GM23338 (cell line): Measurements from ENCODE around the gene CDR2. TPM values are rescaled to one million over a fixed set of nuclear protein-coding genes. Genes with fewer than 3 reads are reported as not detected.

Source experiments
- ATAC-seq: fragments of 200-7000 bp; cut with Tn5 transposase; 3 replicates; pipeline ENCODE4 v1.9.1; 2020
- DNase-seq: peaks from one replicate; pipeline ENCODE4 v3.0.0-alpha.2; 2015; ENCODE audit warnings: low spot score
- H2AFZ ChIP-seq: fragments of 200-600 bp; sonication (generic); 2 replicates; pipeline ENCODE4 v1.8.0; 2016; ENCODE audit warnings: antibody characterized with exemption, mild to moderate bottlenecking, moderate library complexity
- H3F3A ChIP-seq: fragments of 200-600 bp; sonication (generic); replicated peaks from 2 replicates; pipeline ENCODE4 v1.8.0; 2017; ENCODE audit warnings: antibody characterized with exemption, mixed run types, low read depth
- H3K27ac ChIP-seq: fragments of 200-600 bp; sonication (generic); 2 replicates; pipeline ENCODE4 v1.6.1; 2016; ENCODE audit warnings: low read depth
- H3K27me3 ChIP-seq: fragments of 200-600 bp; sonication (generic); 2 replicates; pipeline ENCODE4 v1.8.0; 2016; ENCODE audit warnings: mild to moderate bottlenecking, mixed run types, moderate library complexity; ENCODE audit not compliant: insufficient read depth
- H3K36me3 ChIP-seq: fragments of 200-600 bp; sonication (generic); 2 replicates; pipeline ENCODE4 v1.8.0; 2016; ENCODE audit warnings: mild to moderate bottlenecking; ENCODE audit not compliant: insufficient read depth
- H3K4me1 ChIP-seq: fragments of 200-600 bp; sonication (generic); 2 replicates; pipeline ENCODE4 v1.8.0; 2016; ENCODE audit warnings: mild to moderate bottlenecking, moderate library complexity; ENCODE audit not compliant: insufficient read depth
- H3K4me2 ChIP-seq: fragments of 200-600 bp; sonication (generic); 2 replicates; pipeline ENCODE4 v1.7.1; 2017; ENCODE audit warnings: mixed run types
- H3K4me3 ChIP-seq: fragments of 200-600 bp; sonication (generic); 2 replicates; pipeline ENCODE4 v1.6.1; 2016; ENCODE audit warnings: mixed run types
- H3K79me2 ChIP-seq: fragments of 200-600 bp; sonication (generic); replicated peaks from 2 replicates; pipeline ENCODE4 v1.8.0; 2017; ENCODE audit warnings: mild to moderate bottlenecking; ENCODE audit not compliant: insufficient read depth
- H3K9me2 ChIP-seq: fragments of 200-600 bp; sonication (generic); 2 replicates; pipeline ENCODE4 v1.8.0; 2017; ENCODE audit not compliant: insufficient read depth
- H4K20me1 ChIP-seq: fragments of 200-600 bp; sonication (generic); replicated peaks from 2 replicates; pipeline ENCODE4 v1.8.0; 2017; ENCODE audit warnings: mild to moderate bottlenecking; ENCODE audit not compliant: insufficient read depth
- H3K27ac Mint-ChIP-seq: 2 replicates; pipeline ENCODE4 v1.8.0; 2020; ENCODE audit warnings: inconsistent platforms, mild to moderate bottlenecking, moderate library complexity, mixed read lengths
- H3K27me3 Mint-ChIP-seq: 3 replicates; pipeline ENCODE4 v1.8.0; 2022; ENCODE audit warnings: low read depth, mild to moderate bottlenecking, moderate library complexity, mixed read lengths, inconsistent platforms; ENCODE audit not compliant: insufficient read depth, poor library complexity
- H3K36me3 Mint-ChIP-seq: 3 replicates; pipeline ENCODE4 v1.8.0; 2021; ENCODE audit warnings: low read depth, mild to moderate bottlenecking, inconsistent platforms, moderate library complexity, mixed read lengths
- H3K4me1 Mint-ChIP-seq: 3 replicates; pipeline ENCODE4 v1.8.0; 2020; ENCODE audit warnings: mild to moderate bottlenecking, inconsistent platforms, mixed read lengths
- H3K4me3 Mint-ChIP-seq: 3 replicates; pipeline ENCODE4 v1.8.0; 2021; ENCODE audit warnings: moderate library complexity, mild to moderate bottlenecking, inconsistent platforms, mixed read lengths
- H3K9me3 Mint-ChIP-seq: 3 replicates; pipeline ENCODE4 v1.8.0; 2020; ENCODE audit warnings: moderate library complexity, mild to moderate bottlenecking, inconsistent platforms, mixed read lengths
- CREB1 ChIP-seq: fragments of 250-450 bp; sonication (Bioruptor Pico); IDR thresholded peaks from 2 replicates; pipeline ENCODE4 v1.5.0; 2020; ENCODE audit warnings: low read depth, mild to moderate bottlenecking, moderate library complexity
- EZH2 ChIP-seq: fragments of 200-600 bp; sonication (generic); IDR thresholded peaks from one replicate; pipeline ENCODE4 v1.8.0; 2017; ENCODE audit warnings: antibody characterized with exemption, mild to moderate bottlenecking, low read depth; ENCODE audit not compliant: unreplicated experiment
- EZH2phosphoT487 ChIP-seq: fragments of 200-600 bp; sonication (generic); IDR thresholded peaks from one replicate; pipeline ENCODE4 v1.8.1; 2018; ENCODE audit warnings: antibody characterized with exemption; ENCODE audit not compliant: unreplicated experiment
- JUNB ChIP-seq: IDR thresholded peaks from one replicate; pipeline ENCODE4 v1.6.1; 2016; ENCODE audit warnings: antibody characterized with exemption; ENCODE audit not compliant: unreplicated experiment
- NANOG ChIP-seq: IDR thresholded peaks from 2 replicates; pipeline ENCODE4 v1.6.1; 2016; ENCODE audit warnings: antibody characterized with exemption, borderline replicate concordance
- POLR2AphosphoS5 ChIP-seq: IDR thresholded peaks from 2 replicates; pipeline ENCODE4 v1.6.1; 2016; ENCODE audit warnings: antibody characterized with exemption, low read depth
- STAT1 ChIP-seq: IDR thresholded peaks from one replicate; pipeline ENCODE4 v1.6.1; 2016; ENCODE audit warnings: antibody characterized with exemption; ENCODE audit not compliant: unreplicated experiment
- ZNF114 ChIP-seq: fragments of 250-450 bp; sonication (Bioruptor Pico); IDR thresholded peaks from 2 replicates; pipeline ENCODE4 v1.5.0; 2020; ENCODE audit warnings: mild to moderate bottlenecking, moderate library complexity
- ZNF331 ChIP-seq: fragments of 250-450 bp; sonication (Bioruptor Pico); IDR thresholded peaks from 2 replicates; pipeline ENCODE4 v1.5.0; 2020; ENCODE audit warnings: low read depth, mild to moderate bottlenecking, moderate library complexity
- polyA plus RNA-seq: library from polyadenylated mRNA; unstranded; fragments of >200 nt; fragmentation: Nextera tagmentation; extraction: Ambion mirVana; gene quantifications from 2 replicates; pipeline ENCODE4 v1.2.1, GENCODE V29; 2016
- total RNA-seq: library from RNA; depleted of rRNA; stranded (reverse); fragments of >200 nt; shearing (Covaris generic); gene quantifications from 2 replicates; pipeline ENCODE4 v1.2.3, GENCODE V29; 2014
- TF ChIP-seq, protein P1 (sequence below), 2 experiments: fragments of 200-600 bp in 1 of 2; sonication (generic) in 1 of 2; conservative IDR thresholded peaks; 2 replicates each; pipeline versions ENCODE4 v1.5.1 to v1.6.1; 2016 to 2017; ENCODE audit warnings: antibody characterized with exemption in 2 of 2, low read depth in 2 of 2, mild to moderate bottlenecking in 2 of 2, moderate library complexity in 1 of 2
- TF ChIP-seq, protein P2 (sequence below): IDR thresholded peaks from one replicate; pipeline ENCODE4 v1.6.1; 2018; ENCODE audit warnings: antibody characterized with exemption; ENCODE audit not compliant: unreplicated experiment
- TF ChIP-seq, protein P3 (sequence below): fragments of 250-450 bp; sonication (Bioruptor Pico); IDR thresholded peaks from 2 replicates; pipeline ENCODE4 v1.5.0; 2020; ENCODE audit warnings: mild to moderate bottlenecking, moderate library complexity
- TF ChIP-seq, protein P4 (sequence below): IDR thresholded peaks from 2 replicates; pipeline ENCODE4 v1.6.1; 2016; ENCODE audit warnings: antibody characterized with exemption

The CDR2 gene
- total and polyA plus RNA-seq, 2 experiments from 2014 or later, result 17.7 to 39.3 TPM

DNA sequence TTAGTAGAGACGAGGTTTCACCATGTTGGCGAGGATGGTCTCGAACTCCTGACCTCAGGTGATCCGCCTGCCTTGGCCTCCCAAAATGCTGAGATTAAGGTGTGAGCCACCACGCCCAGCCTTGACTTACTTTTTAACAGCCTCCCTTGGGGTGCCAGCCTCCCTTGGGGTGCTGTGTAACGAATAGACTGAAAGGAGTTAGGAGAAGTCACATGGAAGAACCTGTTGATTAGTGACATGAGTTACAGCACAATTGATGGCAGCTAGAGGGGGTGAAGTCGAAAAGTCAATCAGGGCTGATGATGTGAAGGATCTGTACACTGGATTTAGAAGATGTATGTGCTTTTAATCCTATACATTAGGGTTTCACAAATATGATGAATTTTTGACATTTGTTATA lies 39.4 kb upstream of the CDR2 start:
- Histone ChIP-seq H3K79me2 (no peaks in the 10 kb centered on the region), H2AFZ (no peak overlapping the region), H3K27ac (no peak overlapping the region), H3K36me3 (no peaks in the 10 kb centered on the region), H3K27me3 (no peaks in the 10 kb centered on the region), H3K4me1 (no peaks in the 10 kb centered on the region), H3F3A (no peaks in the 10 kb centered on the region), H3K4me2 (no peak overlapping the region), H3K9me2 (no peaks in the 10 kb centered on the region), H4K20me1 (no peaks in the 10 kb centered on the region; the same call in 1 of the 2 replicates), H3K4me3 (no peak overlapping the region)
- no peak overlapping the region for H3K4me3 Mint-ChIP-seq
- H3K9me3 Mint-ChIP-seq, result no peaks in the 10 kb centered on the region
- no peak overlapping the region for H3K27ac Mint-ChIP-seq
- DNase-seq, result no peak
- TF ChIP-seq EZH2 (no peak), CREB1 (CRISPR knock-in tag) (no peak), POLR2AphosphoS5 (no peak), NANOG (no peak), ZNF331 (CRISPR knock-in tag) (no peak), EZH2phosphoT487 (no peak), ZNF114 (CRISPR knock-in tag) (no peak), JUNB (no peak), STAT1 (no peak)
- TF ChIP-seq, protein P1, sequence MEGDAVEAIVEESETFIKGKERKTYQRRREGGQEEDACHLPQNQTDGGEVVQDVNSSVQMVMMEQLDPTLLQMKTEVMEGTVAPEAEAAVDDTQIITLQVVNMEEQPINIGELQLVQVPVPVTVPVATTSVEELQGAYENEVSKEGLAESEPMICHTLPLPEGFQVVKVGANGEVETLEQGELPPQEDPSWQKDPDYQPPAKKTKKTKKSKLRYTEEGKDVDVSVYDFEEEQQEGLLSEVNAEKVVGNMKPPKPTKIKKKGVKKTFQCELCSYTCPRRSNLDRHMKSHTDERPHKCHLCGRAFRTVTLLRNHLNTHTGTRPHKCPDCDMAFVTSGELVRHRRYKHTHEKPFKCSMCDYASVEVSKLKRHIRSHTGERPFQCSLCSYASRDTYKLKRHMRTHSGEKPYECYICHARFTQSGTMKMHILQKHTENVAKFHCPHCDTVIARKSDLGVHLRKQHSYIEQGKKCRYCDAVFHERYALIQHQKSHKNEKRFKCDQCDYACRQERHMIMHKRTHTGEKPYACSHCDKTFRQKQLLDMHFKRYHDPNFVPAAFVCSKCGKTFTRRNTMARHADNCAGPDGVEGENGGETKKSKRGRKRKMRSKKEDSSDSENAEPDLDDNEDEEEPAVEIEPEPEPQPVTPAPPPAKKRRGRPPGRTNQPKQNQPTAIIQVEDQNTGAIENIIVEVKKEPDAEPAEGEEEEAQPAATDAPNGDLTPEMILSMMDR (conservative IDR thresholded peaks at IDR 0.05; ENCODE audit: low read depth in 2 of 2), result no peak
- TF ChIP-seq, protein P2, sequence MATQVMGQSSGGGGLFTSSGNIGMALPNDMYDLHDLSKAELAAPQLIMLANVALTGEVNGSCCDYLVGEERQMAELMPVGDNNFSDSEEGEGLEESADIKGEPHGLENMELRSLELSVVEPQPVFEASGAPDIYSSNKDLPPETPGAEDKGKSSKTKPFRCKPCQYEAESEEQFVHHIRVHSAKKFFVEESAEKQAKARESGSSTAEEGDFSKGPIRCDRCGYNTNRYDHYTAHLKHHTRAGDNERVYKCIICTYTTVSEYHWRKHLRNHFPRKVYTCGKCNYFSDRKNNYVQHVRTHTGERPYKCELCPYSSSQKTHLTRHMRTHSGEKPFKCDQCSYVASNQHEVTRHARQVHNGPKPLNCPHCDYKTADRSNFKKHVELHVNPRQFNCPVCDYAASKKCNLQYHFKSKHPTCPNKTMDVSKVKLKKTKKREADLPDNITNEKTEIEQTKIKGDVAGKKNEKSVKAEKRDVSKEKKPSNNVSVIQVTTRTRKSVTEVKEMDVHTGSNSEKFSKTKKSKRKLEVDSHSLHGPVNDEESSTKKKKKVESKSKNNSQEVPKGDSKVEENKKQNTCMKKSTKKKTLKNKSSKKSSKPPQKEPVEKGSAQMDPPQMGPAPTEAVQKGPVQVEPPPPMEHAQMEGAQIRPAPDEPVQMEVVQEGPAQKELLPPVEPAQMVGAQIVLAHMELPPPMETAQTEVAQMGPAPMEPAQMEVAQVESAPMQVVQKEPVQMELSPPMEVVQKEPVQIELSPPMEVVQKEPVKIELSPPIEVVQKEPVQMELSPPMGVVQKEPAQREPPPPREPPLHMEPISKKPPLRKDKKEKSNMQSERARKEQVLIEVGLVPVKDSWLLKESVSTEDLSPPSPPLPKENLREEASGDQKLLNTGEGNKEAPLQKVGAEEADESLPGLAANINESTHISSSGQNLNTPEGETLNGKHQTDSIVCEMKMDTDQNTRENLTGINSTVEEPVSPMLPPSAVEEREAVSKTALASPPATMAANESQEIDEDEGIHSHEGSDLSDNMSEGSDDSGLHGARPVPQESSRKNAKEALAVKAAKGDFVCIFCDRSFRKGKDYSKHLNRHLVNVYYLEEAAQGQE, result no peak
- TF ChIP-seq, protein P3, sequence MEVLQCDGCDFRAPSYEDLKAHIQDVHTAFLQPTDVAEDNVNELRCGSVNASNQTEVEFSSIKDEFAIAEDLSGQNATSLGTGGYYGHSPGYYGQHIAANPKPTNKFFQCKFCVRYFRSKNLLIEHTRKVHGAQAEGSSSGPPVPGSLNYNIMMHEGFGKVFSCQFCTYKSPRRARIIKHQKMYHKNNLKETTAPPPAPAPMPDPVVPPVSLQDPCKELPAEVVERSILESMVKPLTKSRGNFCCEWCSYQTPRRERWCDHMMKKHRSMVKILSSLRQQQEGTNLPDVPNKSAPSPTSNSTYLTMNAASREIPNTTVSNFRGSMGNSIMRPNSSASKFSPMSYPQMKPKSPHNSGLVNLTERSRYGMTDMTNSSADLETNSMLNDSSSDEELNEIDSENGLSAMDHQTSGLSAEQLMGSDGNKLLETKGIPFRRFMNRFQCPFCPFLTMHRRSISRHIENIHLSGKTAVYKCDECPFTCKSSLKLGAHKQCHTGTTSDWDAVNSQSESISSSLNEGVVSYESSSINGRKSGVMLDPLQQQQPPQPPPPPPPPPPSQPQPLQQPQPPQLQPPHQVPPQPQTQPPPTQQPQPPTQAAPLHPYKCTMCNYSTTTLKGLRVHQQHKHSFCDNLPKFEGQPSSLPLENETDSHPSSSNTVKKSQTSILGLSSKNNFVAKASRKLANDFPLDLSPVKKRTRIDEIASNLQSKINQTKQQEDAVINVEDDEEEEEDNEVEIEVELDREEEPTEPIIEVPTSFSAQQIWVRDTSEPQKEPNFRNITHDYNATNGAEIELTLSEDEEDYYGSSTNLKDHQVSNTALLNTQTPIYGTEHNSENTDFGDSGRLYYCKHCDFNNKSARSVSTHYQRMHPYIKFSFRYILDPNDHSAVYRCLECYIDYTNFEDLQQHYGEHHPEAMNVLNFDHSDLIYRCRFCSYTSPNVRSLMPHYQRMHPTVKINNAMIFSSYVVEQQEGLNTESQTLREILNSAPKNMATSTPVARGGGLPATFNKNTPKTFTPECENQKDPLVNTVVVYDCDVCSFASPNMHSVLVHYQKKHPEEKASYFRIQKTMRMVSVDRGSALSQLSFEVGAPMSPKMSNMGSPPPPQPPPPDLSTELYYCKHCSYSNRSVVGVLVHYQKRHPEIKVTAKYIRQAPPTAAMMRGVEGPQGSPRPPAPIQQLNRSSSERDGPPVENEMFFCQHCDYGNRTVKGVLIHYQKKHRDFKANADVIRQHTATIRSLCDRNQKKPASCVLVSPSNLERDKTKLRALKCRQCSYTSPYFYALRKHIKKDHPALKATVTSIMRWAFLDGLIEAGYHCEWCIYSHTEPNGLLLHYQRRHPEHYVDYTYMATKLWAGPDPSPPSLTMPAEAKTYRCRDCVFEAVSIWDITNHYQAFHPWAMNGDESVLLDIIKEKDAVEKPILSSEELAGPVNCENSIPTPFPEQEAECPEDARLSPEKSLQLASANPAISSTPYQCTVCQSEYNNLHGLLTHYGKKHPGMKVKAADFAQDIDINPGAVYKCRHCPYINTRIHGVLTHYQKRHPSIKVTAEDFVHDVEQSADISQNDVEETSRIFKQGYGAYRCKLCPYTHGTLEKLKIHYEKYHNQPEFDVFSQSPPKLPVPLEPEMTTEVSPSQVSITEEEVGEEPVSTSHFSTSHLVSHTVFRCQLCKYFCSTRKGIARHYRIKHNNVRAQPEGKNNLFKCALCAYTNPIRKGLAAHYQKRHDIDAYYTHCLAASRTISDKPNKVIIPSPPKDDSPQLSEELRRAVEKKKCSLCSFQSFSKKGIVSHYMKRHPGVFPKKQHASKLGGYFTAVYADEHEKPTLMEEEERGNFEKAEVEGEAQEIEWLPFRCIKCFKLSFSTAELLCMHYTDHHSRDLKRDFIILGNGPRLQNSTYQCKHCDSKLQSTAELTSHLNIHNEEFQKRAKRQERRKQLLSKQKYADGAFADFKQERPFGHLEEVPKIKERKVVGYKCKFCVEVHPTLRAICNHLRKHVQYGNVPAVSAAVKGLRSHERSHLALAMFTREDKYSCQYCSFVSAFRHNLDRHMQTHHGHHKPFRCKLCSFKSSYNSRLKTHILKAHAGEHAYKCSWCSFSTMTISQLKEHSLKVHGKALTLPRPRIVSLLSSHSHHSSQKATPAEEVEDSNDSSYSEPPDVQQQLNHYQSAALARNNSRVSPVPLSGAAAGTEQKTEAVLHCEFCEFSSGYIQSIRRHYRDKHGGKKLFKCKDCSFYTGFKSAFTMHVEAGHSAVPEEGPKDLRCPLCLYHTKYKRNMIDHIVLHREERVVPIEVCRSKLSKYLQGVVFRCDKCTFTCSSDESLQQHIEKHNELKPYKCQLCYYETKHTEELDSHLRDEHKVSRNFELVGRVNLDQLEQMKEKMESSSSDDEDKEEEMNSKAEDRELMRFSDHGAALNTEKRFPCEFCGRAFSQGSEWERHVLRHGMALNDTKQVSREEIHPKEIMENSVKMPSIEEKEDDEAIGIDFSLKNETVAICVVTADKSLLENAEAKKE (CRISPR knock-in tag), result no peak
- TF ChIP-seq, protein P4, sequence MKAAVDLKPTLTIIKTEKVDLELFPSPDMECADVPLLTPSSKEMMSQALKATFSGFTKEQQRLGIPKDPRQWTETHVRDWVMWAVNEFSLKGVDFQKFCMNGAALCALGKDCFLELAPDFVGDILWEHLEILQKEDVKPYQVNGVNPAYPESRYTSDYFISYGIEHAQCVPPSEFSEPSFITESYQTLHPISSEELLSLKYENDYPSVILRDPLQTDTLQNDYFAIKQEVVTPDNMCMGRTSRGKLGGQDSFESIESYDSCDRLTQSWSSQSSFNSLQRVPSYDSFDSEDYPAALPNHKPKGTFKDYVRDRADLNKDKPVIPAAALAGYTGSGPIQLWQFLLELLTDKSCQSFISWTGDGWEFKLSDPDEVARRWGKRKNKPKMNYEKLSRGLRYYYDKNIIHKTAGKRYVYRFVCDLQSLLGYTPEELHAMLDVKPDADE, result no peak
- H3K27me3 Mint-ChIP-seq, result no peaks in the 10 kb centered on the region
- peaks cover 2% of the 10 kb centered on the region; the same call in 1 of the 3 replicates for H3K36me3 Mint-ChIP-seq
- no peak for ATAC-seq
- H3K4me1 Mint-ChIP-seq, result no peaks in the 10 kb centered on the region
